ENCODE data around the gene WFDC2.
A peak's percentile ranks its signal among the peaks of the same experiment; 100 is the strongest.
"Not testable (repeated sequence)": the region's sequence is repeated elsewhere in the genome, so short reads cannot be mapped to it uniquely, and the experiment has no call there.

The WFDC2 gene

DNA sequence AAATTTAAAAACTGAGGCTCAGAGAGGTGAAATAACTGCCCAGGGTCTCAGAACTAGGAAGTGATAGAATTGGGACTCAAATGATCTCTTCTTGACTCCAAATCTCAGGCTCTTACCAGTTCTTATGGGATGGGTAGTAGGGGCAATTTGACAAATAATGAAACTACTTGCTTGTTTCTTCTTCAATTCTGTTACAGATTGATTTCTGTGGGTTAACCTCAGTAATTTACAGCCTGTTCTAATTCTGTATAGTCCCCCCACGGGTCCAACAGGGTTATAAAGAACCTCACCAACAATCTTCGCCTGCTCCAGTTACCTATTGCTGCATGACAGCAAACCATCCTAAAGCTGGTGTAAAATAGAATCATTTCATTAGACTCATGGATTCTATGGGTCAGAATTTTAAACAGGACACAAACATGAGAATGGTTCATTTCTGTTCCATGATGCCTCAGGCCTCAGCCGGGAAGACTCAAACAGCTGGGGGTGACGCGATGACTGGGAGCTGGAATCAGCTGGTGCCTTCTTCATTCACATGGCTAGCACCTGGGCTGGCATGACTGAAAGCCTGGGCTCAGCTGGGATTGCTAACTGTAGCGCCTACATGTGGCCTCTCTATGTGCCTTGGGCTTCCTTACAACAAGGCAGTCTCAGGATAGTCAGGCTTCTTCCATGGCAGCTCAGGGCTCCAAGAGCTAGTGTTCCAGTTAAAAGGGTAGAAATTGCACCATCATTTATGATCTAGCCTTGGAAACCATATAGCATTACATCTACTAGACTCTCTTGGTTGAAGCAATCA is 6.6 kb upstream of the WFDC2 start:
- H3K4me3 ChIP-seq, result no peak overlapping the region
- H4K20me1 ChIP-seq, result no peaks in the 10 kb centered on the region
- H3K27ac ChIP-seq, result no peak overlapping the region
- H3K27me3 ChIP-seq, result no peaks in the 10 kb centered on the region
- TF ChIP-seq Cebpa-rat (IDR thresholded peaks at IDR 0.05), result no peak
- no peak overlapping the region for H3K4me2 ChIP-seq
- peaks cover 0 to 14% (median 9%) of the 10 kb centered on the region in 10 experiments; a peak in 8 of 20 replicates for H3K4me1 ChIP-seq
- no peak overlapping the region for H3K9ac ChIP-seq
- H3K9me3 ChIP-seq (replicated peaks in 1 of 11), result no peaks in the 10 kb centered on the region
- no peaks in the 10 kb centered on the region for H3K36me3 ChIP-seq

GRCh38 chr20:45463709-45464108 is 5.8 kb upstream of the WFDC2 start:
- H3K4me1 ChIP-seq, result peaks cover 0 to 13% (median 6%) of the 10 kb centered on the region in 10 experiments; a peak in 8 of 20 replicates
- TF ChIP-seq Cebpa-rat (IDR thresholded peaks at IDR 0.05), result no peak
- H3K36me3 ChIP-seq, result no peaks in the 10 kb centered on the region
- no peak overlapping the region for H3K9ac ChIP-seq
- H3K4me3 ChIP-seq, result no peak overlapping the region
- H3K27me3 ChIP-seq, result peaks cover 0 to 3% (median under 1%) of the 10 kb centered on the region in 11 experiments; a peak in 8 of 22 replicates
- H3K27ac ChIP-seq, result no peak overlapping the region
- no peaks in the 10 kb centered on the region for H4K20me1 ChIP-seq
- H3K4me2 ChIP-seq, result no peak overlapping the region
- no peaks in the 10 kb centered on the region for H3K9me3 ChIP-seq (replicated peaks in 1 of 11)

GRCh38 chr20:45465491-45466266 is 3.9 kb upstream of the WFDC2 start:
- H3K4me3 ChIP-seq, result no peak overlapping the region
- H3K4me1 ChIP-seq, result peaks cover 11 to 23% (median 15%) of the 10 kb centered on the region in 10 experiments
- H4K20me1 ChIP-seq, result no peaks in the 10 kb centered on the region
- no peak overlapping the region for H3K9ac ChIP-seq
- no peaks in the 10 kb centered on the region for H3K9me3 ChIP-seq (replicated peaks in 1 of 11)
- no peak for TF ChIP-seq Cebpa-rat (IDR thresholded peaks at IDR 0.05)
- H3K4me2 ChIP-seq, result peak overlapping the region in 4 of 11 experiments; percentile 3 to 61 (median 21); a peak in 5 of 22 replicates
- H3K36me3 ChIP-seq, result no peaks in the 10 kb centered on the region
- peaks cover 16 to 23% (median 21%) of the 10 kb centered on the region in 11 experiments for H3K27me3 ChIP-seq
- peak overlapping the region in 1 of 11 experiments; percentile 10; a peak in 1 of 22 replicates for H3K27ac ChIP-seq

GRCh38 chr20:45467172-45467571 is 2.4 kb upstream of the WFDC2 start:
- Histone ChIP-seq H3K4me3 (no peak overlapping the region), H3K9me3 (replicated peaks in 1 of 11) (no peaks in the 10 kb centered on the region), H3K27ac (no peak overlapping the region), H3K4me2 (no peak overlapping the region), H3K9ac (no peak overlapping the region), H4K20me1 (no peaks in the 10 kb centered on the region), H3K27me3 (peaks cover 18 to 34% (median 29%) of the 10 kb centered on the region in 11 experiments), H3K36me3 (no peaks in the 10 kb centered on the region), H3K4me1 (peaks cover 14 to 29% (median 21%) of the 10 kb centered on the region in 10 experiments)
- no peak for TF ChIP-seq Cebpa-rat (IDR thresholded peaks at IDR 0.05)

DNA sequence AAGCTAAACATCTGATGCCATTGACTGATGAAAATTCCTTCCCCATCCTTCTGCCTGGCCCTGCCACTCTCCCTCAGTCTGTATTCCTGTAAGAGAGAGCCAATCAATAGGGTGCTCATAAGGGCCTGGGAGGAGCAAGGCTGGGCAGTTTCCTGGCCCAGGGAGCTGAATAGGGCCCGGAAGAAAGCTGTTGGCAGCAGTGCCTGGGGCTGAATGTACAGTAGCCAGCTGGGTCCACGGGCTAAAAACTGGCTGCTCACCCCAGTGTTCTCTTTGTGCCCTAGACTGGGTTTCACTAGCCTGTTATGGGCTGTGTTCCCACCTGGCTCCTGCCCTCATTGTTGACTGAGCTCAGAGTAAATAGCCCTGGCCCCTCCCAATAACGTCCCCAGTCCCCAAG is 1.7 kb upstream of the WFDC2 start:
- no peak overlapping the region for H3K4me2 ChIP-seq
- no peaks in the 10 kb centered on the region for H3K36me3 ChIP-seq
- peaks cover 14 to 29% (median 21%) of the 10 kb centered on the region in 10 experiments for H3K4me1 ChIP-seq
- H3K4me3 ChIP-seq, result no peak overlapping the region
- no peak overlapping the region for H3K27ac ChIP-seq
- no peaks in the 10 kb centered on the region for H3K9me3 ChIP-seq (replicated peaks in 1 of 11)
- no peak overlapping the region for H3K9ac ChIP-seq
- peaks cover 18 to 34% (median 29%) of the 10 kb centered on the region in 11 experiments for H3K27me3 ChIP-seq
- no peak for TF ChIP-seq Cebpa-rat (IDR thresholded peaks at IDR 0.05)
- H4K20me1 ChIP-seq, result no peaks in the 10 kb centered on the region

DNA sequence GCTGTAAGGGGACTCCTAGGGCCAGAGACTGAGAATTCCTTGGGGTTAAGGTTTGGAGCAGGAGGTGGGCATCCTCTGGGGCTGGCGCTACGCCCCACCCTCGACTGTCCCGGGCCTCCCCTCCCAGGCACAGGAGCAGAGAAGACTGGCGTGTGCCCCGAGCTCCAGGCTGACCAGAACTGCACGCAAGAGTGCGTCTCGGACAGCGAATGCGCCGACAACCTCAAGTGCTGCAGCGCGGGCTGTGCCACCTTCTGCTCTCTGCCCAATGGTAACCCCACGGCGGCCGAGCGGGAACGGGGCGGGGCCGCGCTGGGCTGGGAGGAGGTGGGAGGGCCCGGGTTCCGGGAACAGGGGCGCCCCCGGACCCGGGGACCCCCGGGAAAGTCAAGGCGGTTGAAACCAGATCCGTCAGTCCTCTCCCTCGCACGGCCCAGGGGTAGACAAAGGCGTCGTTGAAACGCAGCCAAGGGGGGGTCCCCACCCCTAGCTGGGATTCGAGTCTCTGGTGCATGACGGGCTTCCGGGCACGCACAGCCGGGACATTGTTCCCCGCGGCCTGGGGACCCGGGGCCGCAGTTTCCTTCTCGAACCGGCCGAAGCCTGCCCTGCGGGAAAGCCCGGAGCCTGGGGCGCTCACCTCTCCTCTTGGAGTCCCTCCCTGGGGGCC is 844 bp downstream of the WFDC2 start:
- H3K9ac ChIP-seq, result peak overlapping the region; percentile 38 to 78 (median 72)
- no peak for TF ChIP-seq Cebpa-rat (IDR thresholded peaks at IDR 0.05)
- H4K20me1 ChIP-seq, result no peaks in the 10 kb centered on the region
- no peaks in the 10 kb centered on the region for H3K9me3 ChIP-seq (replicated peaks in 1 of 11)
- peak overlapping the region; percentile 10 to 76 (median 52); a peak in 21 of 22 replicates for H3K27ac ChIP-seq
- peaks cover 14 to 25% (median 21%) of the 10 kb centered on the region in 10 experiments for H3K4me1 ChIP-seq
- H3K27me3 ChIP-seq, result peaks cover 18 to 34% (median 29%) of the 10 kb centered on the region in 11 experiments
- H3K36me3 ChIP-seq, result no peaks in the 10 kb centered on the region
- peak overlapping the region; percentile 93 to 100 (median 96) for H3K4me2 ChIP-seq
- H3K4me3 ChIP-seq, result peak overlapping the region; percentile 58 to 76 (median 62)

- H3K4me3 ChIP-seq, result peak overlapping the region; percentile 58 to 76 (median 62)
- no peaks in the 10 kb centered on the region for H4K20me1 ChIP-seq
- H3K4me2 ChIP-seq, result peak overlapping the region; percentile 93 to 100 (median 96)
- peak overlapping the region; percentile 38 to 78 (median 72) for H3K9ac ChIP-seq
- H3K36me3 ChIP-seq, result no peaks in the 10 kb centered on the region
- peaks cover 14 to 24% (median 18%) of the 10 kb centered on the region in 10 experiments for H3K4me1 ChIP-seq
- peaks cover 18 to 34% (median 29%) of the 10 kb centered on the region in 11 experiments for H3K27me3 ChIP-seq
- no peak for TF ChIP-seq Cebpa-rat (IDR thresholded peaks at IDR 0.05)
- H3K27ac ChIP-seq, result peak overlapping the region; percentile 10 to 76 (median 52); a peak in 21 of 22 replicates
- peaks cover 0 to under 1% (median 0%) of the 10 kb centered on the region in 11 experiments; a peak in 1 of 22 replicates for H3K9me3 ChIP-seq (replicated peaks in 1 of 11)
Observed at GRCh38 chr20:45470937-45471336, 1.4 kb downstream of the WFDC2 start.

- peaks cover 14 to 24% (median 17%) of the 10 kb centered on the region in 10 experiments for H3K4me1 ChIP-seq
- H4K20me1 ChIP-seq; H3K4me3 ChIP-seq; H3K9me3 ChIP-seq (replicated peaks in 1 of 11); H3K36me3 ChIP-seq; H3K4me2 ChIP-seq; H3K27ac ChIP-seq; H3K9ac ChIP-seq: not testable (repeated sequence)
- peaks cover 18 to 34% (median 29%) of the 10 kb centered on the region in 11 experiments for H3K27me3 ChIP-seq
Observed at GRCh38 chr20:45472286-45472685, 2.7 kb downstream of the WFDC2 start.

DNA sequence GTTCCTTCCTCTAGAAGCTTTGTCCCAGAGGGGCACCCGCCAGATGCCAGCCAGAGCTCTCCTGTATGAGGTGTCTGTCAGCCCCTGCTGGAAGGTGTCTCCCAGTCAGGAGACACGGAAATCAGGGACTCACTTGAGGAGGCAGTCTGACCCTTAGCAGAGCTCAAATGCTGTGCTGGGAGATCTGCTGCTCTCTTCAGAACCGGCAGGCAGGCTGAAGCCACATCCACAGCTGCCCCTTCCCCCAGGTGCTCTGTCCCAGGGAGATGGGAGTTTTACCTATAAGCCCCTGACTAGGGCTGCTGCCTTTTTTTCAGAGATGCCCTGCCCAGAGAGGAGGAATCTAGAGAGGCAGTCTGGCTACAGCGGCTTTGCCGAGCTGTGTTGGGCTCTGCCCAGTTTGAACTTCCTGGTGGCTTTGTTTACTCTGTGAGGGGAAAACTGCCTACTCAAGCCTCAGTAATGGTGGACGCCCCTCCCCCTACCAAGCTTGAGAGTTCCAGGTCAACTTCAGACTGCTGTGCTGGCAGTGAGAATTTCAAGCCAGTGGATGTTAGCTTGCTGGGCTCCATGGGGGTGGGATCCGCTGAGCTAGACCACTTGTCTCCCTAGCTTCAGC is 8.1 kb downstream of the WFDC2 start:
- H3K4me3 ChIP-seq, H3K4me1 ChIP-seq, H3K9ac ChIP-seq, H3K27me3 ChIP-seq, H3K4me2 ChIP-seq, H3K27ac ChIP-seq, H3K36me3 ChIP-seq, H4K20me1 ChIP-seq: not testable (repeated sequence)
- H3K9me3 ChIP-seq (replicated peaks in 1 of 11), result peaks cover 0 to 11% (median 0%) of the 10 kb centered on the region in 11 experiments; a peak in 3 of 22 replicates

Measured in BLaER1 treated with 17β-estradiol and CSF1 and Interleukin-3, amounts not matched to agents 10 nM and 100 nM (cell line).